Raji (cell line): Measurements from ENCODE around the gene IHH.

ENCODE experiments used
- POLR2A ChIP-seq: IDR thresholded peaks from 2 replicates; pipeline ENCODE4 v1.6.1; 2011; ENCODE audit warnings: low read depth, low read length, control low read depth; ENCODE audit not compliant: insufficient read depth

The IHH gene

GRCh38 chr2:219020604-219021365 is 39.9 kb downstream of the IHH start:
- TF ChIP-seq POLR2A: no peak

- no peak for TF ChIP-seq POLR2A
These were observed 41.3 kb downstream of the IHH start for GRCh38 chr2:219019436-219019835.

- TF ChIP-seq POLR2A: no peak
These were observed 42.0 kb downstream of the IHH start for GRCh38 chr2:219018726-219019125.

GRCh38 chr2:219018286-219018685 is 42.4 kb downstream of the IHH start:
- no peak for TF ChIP-seq POLR2A

- TF ChIP-seq POLR2A: no peak
These were observed 43.4 kb downstream of the IHH start for GRCh38 chr2:219017201-219017931.

- TF ChIP-seq POLR2A: no peak
These were observed 44.0 kb downstream of the IHH start for GRCh38 chr2:219016721-219017120.

DNA sequence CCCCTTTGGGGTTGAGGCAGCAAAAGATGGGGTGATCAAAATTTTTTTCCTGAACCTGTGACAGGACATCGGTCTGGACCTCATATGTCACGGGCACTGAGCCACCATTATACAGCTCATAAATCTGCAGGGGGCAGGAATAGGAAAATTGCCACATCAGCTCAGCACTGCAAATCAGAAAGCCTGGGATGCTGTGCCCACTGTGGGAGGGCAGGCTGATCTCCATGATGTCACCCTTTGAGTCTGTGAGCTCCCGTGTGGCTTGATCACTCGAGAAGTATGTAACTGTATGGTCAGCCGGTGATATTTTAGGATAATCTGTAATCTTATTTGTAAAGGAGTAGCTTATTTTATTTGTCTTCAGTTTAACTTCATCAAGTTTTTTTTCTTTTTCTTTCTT is 49.8 kb downstream of the IHH start:
- TF ChIP-seq POLR2A: no peak

GRCh38 chr2:219010162-219010756 is 50.5 kb downstream of the IHH start:
- no peak for TF ChIP-seq POLR2A

GRCh38 chr2:219009294-219009693 is 51.4 kb downstream of the IHH start:
- TF ChIP-seq POLR2A: no peak
